Mucosa of descending colon (tissue), 3 donors: Measurements from ENCODE around the gene INO80B. TPM values are rescaled to one million over a fixed set of nuclear protein-coding genes. Genes with fewer than 3 reads are reported as not detected.

Source experiments
- ATAC-seq: fragments of 200-7000 bp; cut with Tn5 transposase; one replicate; pipeline ENCODE4 v1.9.1; 2020; ENCODE audit warnings: mild to moderate bottlenecking, moderate library complexity
- DNase-seq, 3 donors: peaks; one replicate each; pipeline ENCODE4 v3.0.0-alpha.2; 2020
- H3K36me3 ChIP-seq: fragments of 200-600 bp; one replicate; pipeline ENCODE4 v1.8.0; 2021; ENCODE audit warnings: low read depth, mild to moderate bottlenecking
- H3K4me1 ChIP-seq: fragments of 200-600 bp; one replicate; pipeline ENCODE4 v1.8.0; 2021; ENCODE audit warnings: low read depth, mild to moderate bottlenecking
- H3K4me3 ChIP-seq: fragments of 200-600 bp; one replicate; pipeline ENCODE4 v1.8.0; 2021; ENCODE audit warnings: mild to moderate bottlenecking
- H3K9me3 ChIP-seq: fragments of 200-600 bp; one replicate; pipeline ENCODE4 v1.8.0; 2021; ENCODE audit warnings: mild to moderate bottlenecking
- intact Hi-C, 2 donors: fragments of 100-400 bp; cut with DNase I in 1 of 2; cut with micrococcal nuclease in 1 of 2; formaldehyde crosslinking; loops; one replicate each; pipeline versions ENCODE4 v1.11.0 to v1.11.1; 2022; cut with DNase I, micrococcal nuclease
- total RNA-seq, 3 donors: library from RNA; stranded (reverse); fragmentation: NEBNext Ultra II Directional in 2 of 3; extraction: Animal tissue kit (Norgen Biotek cat#: 25700) in 2 of 3; gene quantifications; one replicate each; pipeline versions ENCODE4 v1.2.1 to v1.2.4, GENCODE V29; 2021 to 2023
- TF ChIP-seq, protein P1 (sequence below): fragments of 200-600 bp; IDR thresholded peaks from one replicate; pipeline ENCODE4 v1.8.0; 2022; ENCODE audit warnings: antibody characterized with exemption, mild to moderate bottlenecking
- donor health status: DM: no; HTN: no; CAD: no; lungs with moderate emphysema.
- donor health status: DM: no; HTN: no; CAD: no.
- donor health status: DM: no; HTN: yes; CAD: no.

The INO80B gene
- total RNA-seq, 3 donors from 2014 or later: 25.0 to 36.5 (median 32.3) TPM

DNA sequence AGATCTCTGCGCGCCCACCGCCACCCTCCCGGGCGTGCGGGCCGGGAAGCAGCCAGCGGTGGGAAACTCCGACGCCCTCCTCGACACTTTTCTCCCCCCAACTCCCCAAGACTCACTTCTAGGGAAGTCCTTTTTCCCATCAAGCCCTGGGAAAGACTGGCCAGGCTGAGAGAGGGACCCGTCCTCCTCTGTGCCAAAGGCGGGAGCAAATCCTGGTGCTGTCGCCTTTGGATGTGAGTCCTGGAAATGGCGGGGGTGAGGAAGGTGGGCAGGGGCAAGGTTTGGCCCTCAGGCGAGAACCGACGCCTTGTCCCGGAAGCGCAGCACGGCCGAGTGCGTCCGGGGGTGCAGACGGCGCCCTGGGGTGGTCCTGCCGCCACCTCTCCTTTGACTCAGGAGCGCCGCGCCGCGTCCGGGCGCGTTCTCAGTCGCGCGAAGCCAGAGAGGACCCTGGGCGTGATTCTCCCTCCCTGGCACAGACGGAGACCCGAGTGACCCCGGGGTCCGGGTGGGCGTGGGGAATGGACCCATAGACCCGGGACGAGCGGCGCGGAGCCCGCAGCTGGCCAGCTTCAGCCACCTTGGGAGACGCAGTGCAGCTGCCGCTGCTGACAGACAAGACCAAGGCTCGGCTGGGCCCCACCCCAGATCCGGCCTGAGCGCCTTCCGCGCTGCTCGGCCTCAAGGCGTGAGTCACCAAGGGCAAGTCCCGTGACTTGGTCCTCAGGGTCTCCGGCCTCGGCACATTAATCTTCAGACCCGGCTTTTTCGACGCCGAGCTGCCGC lies 48.0 kb downstream of the INO80B start:
- no peaks in the 10 kb centered on the region for H3K36me3 ChIP-seq
- peaks cover 46% of the 10 kb centered on the region for H3K4me1 ChIP-seq
- ATAC-seq (peak; percentile 71), DNase-seq (peak; percentile 86 to 92 (median 91))
- TF ChIP-seq, protein P1, sequence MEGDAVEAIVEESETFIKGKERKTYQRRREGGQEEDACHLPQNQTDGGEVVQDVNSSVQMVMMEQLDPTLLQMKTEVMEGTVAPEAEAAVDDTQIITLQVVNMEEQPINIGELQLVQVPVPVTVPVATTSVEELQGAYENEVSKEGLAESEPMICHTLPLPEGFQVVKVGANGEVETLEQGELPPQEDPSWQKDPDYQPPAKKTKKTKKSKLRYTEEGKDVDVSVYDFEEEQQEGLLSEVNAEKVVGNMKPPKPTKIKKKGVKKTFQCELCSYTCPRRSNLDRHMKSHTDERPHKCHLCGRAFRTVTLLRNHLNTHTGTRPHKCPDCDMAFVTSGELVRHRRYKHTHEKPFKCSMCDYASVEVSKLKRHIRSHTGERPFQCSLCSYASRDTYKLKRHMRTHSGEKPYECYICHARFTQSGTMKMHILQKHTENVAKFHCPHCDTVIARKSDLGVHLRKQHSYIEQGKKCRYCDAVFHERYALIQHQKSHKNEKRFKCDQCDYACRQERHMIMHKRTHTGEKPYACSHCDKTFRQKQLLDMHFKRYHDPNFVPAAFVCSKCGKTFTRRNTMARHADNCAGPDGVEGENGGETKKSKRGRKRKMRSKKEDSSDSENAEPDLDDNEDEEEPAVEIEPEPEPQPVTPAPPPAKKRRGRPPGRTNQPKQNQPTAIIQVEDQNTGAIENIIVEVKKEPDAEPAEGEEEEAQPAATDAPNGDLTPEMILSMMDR: peak; percentile 6
- intact Hi-C loops: no loop called here
- no peaks in the 10 kb centered on the region for H3K9me3 ChIP-seq
- H3K4me3 ChIP-seq: peak overlapping the region; percentile 65

- TF ChIP-seq, protein P1: no peak
- ATAC-seq (no peak), DNase-seq (peak in 1 of 3 donors; percentile 60)
- Histone ChIP-seq H3K4me3 (peak overlapping the region; percentile 65), H3K4me1 (peaks cover 50% of the 10 kb centered on the region), H3K9me3 (no peaks in the 10 kb centered on the region), H3K36me3 (no peaks in the 10 kb centered on the region)
- intact Hi-C loops: no loop called here
Observed at GRCh38 chr2:74503506-74504475, 48.9 kb downstream of the INO80B start.

GRCh38 chr2:74504591-74504990 lies 49.7 kb downstream of the INO80B start:
- Histone ChIP-seq H3K36me3 (no peaks in the 10 kb centered on the region), H3K4me1 (peaks cover 42% of the 10 kb centered on the region), H3K9me3 (no peaks in the 10 kb centered on the region), H3K4me3 (no peak overlapping the region)
- intact Hi-C loops: no loop called here
- ATAC-seq: no peak
- no peak for DNase-seq
- TF ChIP-seq, protein P1: no peak

GRCh38 chr2:74505448-74506246 lies 50.8 kb downstream of the INO80B start:
- DNase-seq (no peak), ATAC-seq (no peak)
- no peaks in the 10 kb centered on the region for H3K36me3 ChIP-seq
- no peaks in the 10 kb centered on the region for H3K9me3 ChIP-seq
- H3K4me3 ChIP-seq: no peak overlapping the region
- intact Hi-C loops: no loop called here
- TF ChIP-seq, protein P1: no peak
- peaks cover 40% of the 10 kb centered on the region for H3K4me1 ChIP-seq
